ENCODE measurements around the gene UGT1A1. TPM values are rescaled to one million over a fixed set of nuclear protein-coding genes. Genes with fewer than 3 reads are reported as not detected.

Gene UGT1A1
- total and polyA plus RNA-seq, 2 experiments from 2014 or later = not detected

DNA sequence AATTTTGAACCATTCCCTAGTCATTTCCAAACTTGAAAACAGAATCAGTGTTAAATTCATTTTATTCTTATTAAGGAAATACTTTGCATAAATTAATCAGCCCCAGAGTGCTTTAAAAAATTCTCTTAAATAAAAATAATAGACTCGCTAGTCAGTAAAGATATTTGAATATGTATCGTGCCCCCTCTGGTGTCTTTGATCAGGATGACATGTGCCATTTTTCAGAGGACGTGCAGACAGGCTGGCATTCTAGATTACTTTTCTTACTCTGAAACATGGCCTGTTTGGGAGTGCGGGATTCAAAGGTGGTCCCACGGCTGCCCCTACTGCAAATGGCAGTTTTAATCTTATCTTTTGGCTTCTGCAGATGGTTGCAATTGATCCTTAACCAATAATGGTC is 12.5 kb downstream of the UGT1A1 start:
- no peak for TF ChIP-seq CTCF (IDR thresholded peaks at IDR 0.05; ENCODE audit: low read depth, low read length)
- Histone ChIP-seq H3K9me3 (ENCODE audit: low read depth) (no peaks in the 10 kb centered on the region), H3K4me3 (no peak overlapping the region), H3K4me1 (ENCODE audit: low read depth) (no peaks in the 10 kb centered on the region), H3K36me3 (no peaks in the 10 kb centered on the region), H3K27ac (no peak overlapping the region), H3K27me3 (no peaks in the 10 kb centered on the region)
- no peak for DNase-seq (ENCODE audit: low read depth in 1 of 2, low spot score in 1 of 2)

DNA sequence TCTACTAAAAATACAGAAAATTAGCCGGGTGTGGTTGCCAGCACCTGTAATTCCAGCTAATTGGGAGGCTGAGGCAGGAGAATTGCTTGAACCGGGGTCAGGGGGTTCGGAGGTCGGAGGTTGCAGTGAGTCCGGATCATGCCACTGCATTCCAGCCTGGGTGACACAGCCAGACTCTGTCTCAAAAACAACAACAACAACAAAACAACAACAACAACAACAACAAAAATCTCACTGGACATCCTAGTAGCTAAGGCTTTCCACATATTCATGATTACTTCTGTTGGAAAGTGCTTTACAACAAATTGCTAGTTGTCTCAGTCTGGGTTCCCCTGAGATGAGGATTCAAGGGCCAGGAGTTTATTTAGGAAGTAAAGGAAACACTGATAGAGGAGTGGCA is 13.8 kb downstream of the UGT1A1 start:
- no peak for DNase-seq (ENCODE audit: low read depth in 1 of 2, low spot score in 1 of 2)
- H3K36me3 ChIP-seq = no peaks in the 10 kb centered on the region
- H3K4me1 ChIP-seq (ENCODE audit: low read depth) = no peaks in the 10 kb centered on the region
- H3K27ac ChIP-seq = no peak overlapping the region
- H3K27me3 ChIP-seq = no peaks in the 10 kb centered on the region
- no peak for TF ChIP-seq CTCF (IDR thresholded peaks at IDR 0.05; ENCODE audit: low read depth, low read length)
- no peak overlapping the region for H3K4me3 ChIP-seq
- no peaks in the 10 kb centered on the region for H3K9me3 ChIP-seq (ENCODE audit: low read depth)

DNA sequence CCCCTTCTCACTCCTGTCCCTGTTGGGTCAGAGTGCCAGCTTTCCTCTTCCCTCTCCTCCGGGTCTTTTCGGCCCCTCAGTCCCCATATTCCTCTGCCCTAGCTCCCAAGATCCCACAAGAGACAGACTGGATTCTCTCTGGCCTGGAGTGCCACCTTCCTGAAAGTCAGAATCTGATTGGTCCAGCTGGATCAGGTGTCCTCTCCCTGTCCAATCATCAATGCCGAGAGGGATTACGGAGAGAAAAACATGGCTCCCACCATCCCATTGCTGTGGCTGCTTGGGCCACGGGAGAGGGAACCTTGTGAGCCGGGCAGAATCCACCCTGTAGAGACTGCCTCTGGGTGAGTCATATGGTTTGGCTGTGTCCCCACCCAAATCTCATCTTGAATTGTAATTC is 15.3 kb downstream of the UGT1A1 start:
- H3K27ac ChIP-seq = no peak overlapping the region
- no peaks in the 10 kb centered on the region for H3K9me3 ChIP-seq (ENCODE audit: low read depth)
- no peaks in the 10 kb centered on the region for H3K27me3 ChIP-seq
- TF ChIP-seq CTCF (IDR thresholded peaks at IDR 0.05; ENCODE audit: low read depth, low read length) = no peak
- H3K36me3 ChIP-seq = no peaks in the 10 kb centered on the region
- H3K4me3 ChIP-seq = no peak overlapping the region
- H3K4me1 ChIP-seq (ENCODE audit: low read depth) = no peaks in the 10 kb centered on the region
- DNase-seq (ENCODE audit: low read depth in 1 of 2, low spot score in 1 of 2) = no peak

DNA sequence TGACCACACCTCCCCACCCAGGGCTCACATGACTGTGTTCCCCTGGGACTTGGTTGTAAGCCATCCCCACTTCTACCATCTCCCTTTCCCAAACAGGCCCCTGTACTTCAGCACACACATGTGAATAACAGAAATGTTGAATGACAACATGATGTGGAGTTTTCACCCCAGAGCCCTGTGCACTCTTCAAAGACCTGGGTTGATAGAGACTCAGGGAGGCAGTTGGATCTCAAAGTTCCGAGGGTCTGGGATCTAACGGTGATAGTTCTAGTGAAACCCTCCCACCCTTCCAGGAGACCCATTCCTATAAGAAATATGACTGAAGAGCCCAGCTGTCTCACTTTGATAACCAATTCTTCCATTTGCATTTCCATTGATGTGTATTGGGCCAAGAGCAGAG is 18.0 kb downstream of the UGT1A1 start, which contains the start of gene MROH2A:
Gene MROH2A (plus strand): TSS at position 301 of the 400 bp plus-strand sequence. CDS start 1,029 bp downstream, outside the sequence.
- Histone ChIP-seq H3K4me3 (no peak within 1 kb of the TSS), H3K27ac (no peak within 1 kb of the TSS), H3K36me3 (no peaks in the 10 kb centered on the region), H3K9me3 (ENCODE audit: low read depth) (no peaks in the 10 kb centered on the region), H3K4me1 (ENCODE audit: low read depth) (no peaks in the 10 kb centered on the region), H3K27me3 (no peaks in the 10 kb centered on the region)
- no peak for DNase-seq (ENCODE audit: low read depth in 1 of 2, low spot score in 1 of 2)
- TF ChIP-seq CTCF (IDR thresholded peaks at IDR 0.05; ENCODE audit: low read depth, low read length) = no peak

- no peak for DNase-seq (ENCODE audit: low read depth in 1 of 2, low spot score in 1 of 2)
- H3K9me3 ChIP-seq (ENCODE audit: low read depth) = no peaks in the 10 kb centered on the region
These were observed 19.7 kb downstream of the UGT1A1 start for GRCh38 chr2:233779722-233780121.

More at GRCh38 chr2:233779722-233780121, 19.7 kb downstream of the UGT1A1 start:
- H3K4me3 ChIP-seq = no peak overlapping the region
- no peaks in the 10 kb centered on the region for H3K4me1 ChIP-seq (ENCODE audit: low read depth)
- no peaks in the 10 kb centered on the region for H3K36me3 ChIP-seq
- no peaks in the 10 kb centered on the region for H3K27me3 ChIP-seq
- TF ChIP-seq CTCF (IDR thresholded peaks at IDR 0.05; ENCODE audit: low read depth, low read length) = no peak
- H3K27ac ChIP-seq = no peak overlapping the region

Data from cardiac muscle cell (in vitro differentiated cells and primary cell).